Right renal cortex interstitium (tissue), 3 donors: ENCODE data around the gene RARA. TPM values are rescaled to one million over a fixed set of nuclear protein-coding genes. Genes with fewer than 3 reads are reported as not detected.

Source experiments
- DNase-seq, 3 donors: peaks; one replicate each; pipeline ENCODE4 v3.0.0-alpha.2; 2013; ENCODE audit warnings: low read depth in 3 of 3, low spot score in 2 of 3
- polyA plus RNA-seq, 3 donors: library from polyadenylated mRNA; unstranded; fragments of 120-200 nt; gene quantifications; one replicate each; pipeline ENCODE4 v1.2.1, GENCODE V29; 2013; ENCODE audit not compliant: insufficient read length in 3 of 3

Gene RARA
- polyA plus RNA-seq, 3 donors = 33.3 to 38.8 (median 35.5) TPM

- no peak for DNase-seq
Observed at GRCh38 chr17:40325156-40326013, 16.4 kb downstream of the RARA start.

GRCh38 chr17:40326014-40326831 is 17.2 kb downstream of the RARA start:
- no peak for DNase-seq

DNA sequence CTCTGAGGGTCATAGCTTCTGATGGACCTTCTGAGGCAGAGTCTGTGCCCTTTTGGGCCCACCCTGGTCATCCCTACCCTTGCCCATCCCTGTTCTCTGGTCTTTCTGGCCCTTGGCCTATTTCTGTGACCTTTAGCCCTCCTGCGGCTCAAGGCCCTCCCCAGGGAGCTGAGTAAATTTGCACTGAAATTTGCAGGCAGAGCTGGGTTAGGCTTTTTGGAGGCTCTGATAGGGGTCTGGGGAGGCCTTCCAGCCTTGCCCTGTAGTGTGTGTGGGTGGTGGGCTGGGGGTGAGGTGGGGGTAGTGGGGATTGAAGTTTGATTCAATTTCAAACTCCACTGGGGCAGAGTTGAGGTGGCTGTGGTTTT is 17.8 kb downstream of the RARA start:
- no peak for DNase-seq

GRCh38 chr17:40327244-40327729 is 18.3 kb downstream of the RARA start:
- DNase-seq = no peak

- DNase-seq = no peak
Observed at GRCh38 chr17:40327735-40328385, 18.9 kb downstream of the RARA start.

DNA sequence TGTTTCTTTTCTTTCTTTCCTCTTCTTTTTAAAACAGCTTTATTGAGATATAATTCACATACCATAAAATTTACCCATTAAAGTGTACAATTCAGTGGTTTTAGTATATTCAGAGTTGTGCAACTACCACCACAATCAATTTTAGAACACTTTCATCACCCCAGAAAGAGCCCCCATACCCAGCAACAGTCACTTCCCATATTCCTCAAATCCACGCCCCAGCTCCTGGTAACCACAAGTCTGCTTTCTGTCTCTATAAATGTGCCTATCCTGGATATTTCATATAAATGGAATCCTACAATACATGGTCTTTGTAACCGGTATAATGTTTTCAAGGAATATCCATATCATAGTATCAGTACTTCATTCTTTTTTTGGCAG is 19.4 kb downstream of the RARA start:
- no peak for DNase-seq

DNA sequence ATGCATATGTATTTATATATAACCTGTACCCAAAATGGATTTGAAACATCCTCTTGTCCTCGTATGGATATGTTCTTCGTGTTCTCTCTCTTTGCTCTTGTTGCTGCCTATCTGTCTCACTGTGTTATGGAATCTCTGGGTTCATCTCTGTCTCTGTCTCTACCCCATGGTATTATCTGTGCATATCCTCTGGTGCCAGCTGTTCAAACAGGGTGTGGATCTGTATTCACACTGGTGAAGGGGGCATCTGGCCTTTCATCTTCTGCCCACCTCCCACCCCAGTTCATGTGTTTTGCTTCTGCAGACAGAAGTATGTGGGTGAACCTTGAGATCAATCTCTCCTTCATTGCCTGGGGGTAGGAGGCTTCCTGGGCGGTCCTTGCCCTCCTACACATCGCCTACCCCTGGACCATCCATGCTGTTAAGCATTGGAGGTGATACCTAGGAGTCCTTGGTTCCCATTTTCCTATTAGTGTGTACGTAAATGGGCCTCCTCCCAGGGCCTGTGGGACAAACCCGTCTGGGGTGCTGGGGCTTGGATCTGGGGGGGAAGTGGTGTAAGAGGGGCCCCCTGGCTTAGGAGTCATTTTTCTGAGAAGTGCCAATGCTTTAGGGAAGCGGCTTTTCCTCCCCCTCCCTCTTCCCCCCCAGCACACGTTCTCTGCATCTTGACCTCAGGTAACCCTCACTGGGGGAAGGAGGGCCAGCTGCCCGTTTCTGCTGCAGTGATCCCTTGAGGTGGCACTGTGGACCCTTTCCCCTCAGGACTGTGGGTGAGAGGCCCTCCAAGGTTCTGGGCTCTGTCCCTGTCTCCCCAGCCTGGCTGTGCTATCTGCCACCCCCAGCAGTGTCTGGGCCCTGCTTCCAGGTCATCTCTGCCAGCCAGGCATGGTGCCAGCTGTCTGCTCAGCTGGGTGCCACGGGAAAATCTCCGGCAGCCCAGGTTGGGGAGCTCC is 21.1 kb downstream of the RARA start:
- DNase-seq = no peak

DNA sequence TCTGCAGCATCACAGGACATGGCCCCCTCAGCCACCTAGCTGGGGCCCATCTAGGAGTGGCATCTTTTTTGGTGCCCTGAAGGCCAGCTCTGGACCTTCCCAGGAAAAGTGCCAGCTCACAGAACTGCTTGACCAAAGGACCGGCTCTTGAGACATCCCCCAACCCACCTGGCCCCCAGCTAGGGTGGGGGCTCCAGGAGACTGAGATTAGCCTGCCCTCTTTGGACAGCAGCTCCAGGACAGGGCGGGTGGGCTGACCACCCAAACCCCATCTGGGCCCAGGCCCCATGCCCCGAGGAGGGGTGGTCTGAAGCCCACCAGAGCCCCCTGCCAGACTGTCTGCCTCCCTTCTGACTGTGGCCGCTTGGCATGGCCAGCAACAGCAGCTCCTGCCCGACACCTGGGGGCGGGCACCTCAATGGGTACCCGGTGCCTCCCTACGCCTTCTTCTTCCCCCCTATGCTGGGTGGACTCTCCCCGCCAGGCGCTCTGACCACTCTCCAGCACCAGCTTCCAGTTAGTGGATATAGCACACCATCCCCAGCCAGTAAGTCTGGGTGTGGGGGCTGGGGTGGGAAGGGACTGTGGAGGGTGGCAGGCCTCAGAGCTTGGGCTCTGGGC is 22.0 kb downstream of the RARA start:
- no peak for DNase-seq

GRCh38 chr17:40331743-40332641 is 23.0 kb downstream of the RARA start:
- no peak for DNase-seq

DNA sequence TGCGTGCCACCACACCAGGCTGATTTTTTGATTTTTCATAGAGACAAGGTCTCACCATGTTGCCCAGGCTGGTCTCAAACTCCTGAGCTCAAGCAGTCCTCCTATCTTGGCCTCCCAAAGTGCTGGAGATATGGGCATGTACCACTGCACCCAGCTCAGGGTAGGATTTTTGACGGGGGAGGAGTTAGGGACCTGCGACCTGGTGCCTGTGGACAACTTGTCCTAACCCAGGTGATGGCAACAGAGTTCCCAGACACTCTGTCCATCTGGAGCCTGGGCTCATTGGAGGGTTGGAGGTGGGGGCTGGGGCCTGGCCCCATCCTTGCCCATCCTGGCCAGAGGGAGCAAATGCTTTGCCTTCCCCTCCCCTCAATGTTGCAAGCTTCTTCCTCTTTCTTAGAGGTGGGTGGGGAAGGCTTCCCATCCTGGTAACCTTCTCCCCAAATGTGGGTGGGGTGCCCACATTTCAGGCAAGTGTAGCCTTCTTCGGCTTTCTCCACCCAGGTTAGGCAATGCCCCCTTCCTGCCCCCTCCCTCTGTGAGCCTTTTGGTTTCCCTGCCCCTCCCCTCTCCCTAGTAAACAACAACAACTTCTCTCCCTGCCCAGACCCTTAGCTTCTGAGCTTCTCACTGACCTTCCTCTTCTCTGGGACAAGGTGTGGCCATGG is 24.9 kb downstream of the RARA start:
- DNase-seq = no peak

- DNase-seq = no peak
Observed at GRCh38 chr17:40335620-40336019, 26.6 kb downstream of the RARA start.

GRCh38 chr17:40337351-40337750 is 28.4 kb downstream of the RARA start:
- DNase-seq = no peak

DNA sequence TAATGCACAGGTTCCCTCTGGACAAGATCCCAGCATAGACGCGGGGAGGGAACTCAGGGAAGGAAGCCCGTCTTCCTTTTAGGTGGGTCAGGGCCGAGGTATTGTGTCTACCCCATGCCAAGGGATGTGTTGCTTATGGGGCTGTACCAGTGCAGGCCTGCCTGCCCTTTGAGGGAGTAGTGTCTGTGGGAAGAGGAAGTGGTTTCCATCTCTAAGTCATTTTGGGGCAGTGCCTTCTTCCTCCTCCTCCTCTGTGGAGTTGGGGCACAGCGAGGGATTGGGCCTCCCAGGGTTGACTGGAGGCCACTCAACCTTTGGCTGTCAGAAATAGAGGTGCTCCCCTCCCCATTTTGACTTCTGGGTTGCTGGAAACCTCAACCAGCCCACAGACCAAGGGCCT is 29.1 kb downstream of the RARA start:
- DNase-seq = no peak

DNA sequence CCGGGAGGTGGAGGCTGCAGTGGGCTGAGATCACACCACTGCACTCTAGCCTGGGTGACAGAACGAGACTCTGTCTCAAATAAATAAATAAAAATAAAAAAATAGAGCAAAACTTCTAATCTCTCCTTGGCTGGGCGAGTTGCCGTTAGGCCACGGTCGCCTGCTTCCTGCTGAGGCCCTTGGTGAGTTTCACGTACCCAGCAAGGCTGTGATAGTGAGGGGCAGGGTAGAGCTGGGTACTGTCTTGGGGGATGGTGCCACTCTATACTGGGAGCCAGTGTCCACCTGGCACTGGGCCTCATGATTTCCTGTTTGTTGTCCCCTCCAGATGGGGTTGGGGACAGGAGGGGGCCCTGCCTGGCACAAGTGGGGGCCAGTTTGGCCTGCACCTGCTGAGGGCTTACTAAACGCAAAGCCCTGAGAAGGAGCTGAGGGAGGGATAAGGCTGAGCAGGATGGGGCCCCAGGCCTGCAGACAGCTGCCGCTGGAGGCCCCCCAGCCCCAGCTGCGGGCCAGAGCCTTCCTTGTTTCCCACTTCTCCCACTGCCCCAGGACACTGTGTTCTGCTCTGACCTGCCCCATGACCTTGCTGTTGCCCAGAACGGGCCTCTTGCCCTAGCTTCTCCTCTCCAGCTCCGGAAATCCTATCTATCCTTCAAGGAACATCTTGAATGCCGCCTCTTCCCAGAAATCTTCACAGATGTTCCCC is 30.1 kb downstream of the RARA start:
- DNase-seq = no peak

- DNase-seq = no peak
Observed at GRCh38 chr17:40340327-40340726, 31.3 kb downstream of the RARA start.

- no peak for DNase-seq
Observed at GRCh38 chr17:40340880-40341807, 32.2 kb downstream of the RARA start.
